ENCODE results near the gene DTYMK. TPM values are rescaled to one million over a fixed set of nuclear protein-coding genes. Genes with fewer than 3 reads are reported as not detected.
"Not testable (repeated sequence)": the region's sequence is repeated elsewhere in the genome, so short reads cannot be mapped to it uniquely, and the experiment has no call there.

Gene DTYMK
- total RNA-seq (2014; rRNA removed; shearing (Covaris generic)) = 55.3 and 60.8 TPM in 2 replicates
- 62.3 and 83.1 TPM in 2 replicates for polyA plus RNA-seq (2015; cell fraction: cytosol; rRNA removed)
- polyA plus RNA-seq (2015; cell fraction: nucleus; rRNA removed) = 46.8 and 62.9 TPM in 2 replicates

- peak; percentile 94 for DNase-seq (ENCODE audit: low read depth, low spot score)
- in situ Hi-C loops (cut with HindIII; ENCODE audit: low pct_unique_long_range_greater_than_20kb, low sequenced_read_pairs) = no loop called here
Measured at GRCh38 chr2:241686650-241687425, at the start of gene DTYMK. TSS of gene DTYMK (minus strand) at chr2:241686815. CDS start at chr2:241686783, 32 bp downstream.

DNA sequence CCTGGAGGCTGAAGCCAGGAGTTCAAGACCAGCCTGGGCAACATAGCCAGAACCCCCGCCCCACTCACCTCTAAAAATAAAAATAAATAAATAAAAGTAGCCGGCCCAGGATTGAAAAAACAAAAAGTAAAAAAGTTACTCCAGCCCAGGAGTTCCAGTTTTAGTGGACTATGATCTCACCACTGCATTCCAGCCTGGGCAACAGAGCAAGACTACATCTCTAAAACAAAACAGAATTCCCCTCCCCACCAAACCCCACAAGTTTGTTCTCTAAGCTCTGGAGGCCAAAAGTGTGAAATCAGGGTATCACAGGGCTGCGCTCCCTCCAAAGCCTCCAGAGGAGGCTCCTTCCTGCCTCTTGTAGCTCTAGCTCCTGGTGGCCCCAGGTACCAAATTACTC is 49.5 kb upstream of the DTYMK start:
- DNase-seq (ENCODE audit: low read depth, low spot score) = no peak
- in situ Hi-C loops (cut with HindIII; ENCODE audit: low pct_unique_long_range_greater_than_20kb, low sequenced_read_pairs) = no loop called here

DNA sequence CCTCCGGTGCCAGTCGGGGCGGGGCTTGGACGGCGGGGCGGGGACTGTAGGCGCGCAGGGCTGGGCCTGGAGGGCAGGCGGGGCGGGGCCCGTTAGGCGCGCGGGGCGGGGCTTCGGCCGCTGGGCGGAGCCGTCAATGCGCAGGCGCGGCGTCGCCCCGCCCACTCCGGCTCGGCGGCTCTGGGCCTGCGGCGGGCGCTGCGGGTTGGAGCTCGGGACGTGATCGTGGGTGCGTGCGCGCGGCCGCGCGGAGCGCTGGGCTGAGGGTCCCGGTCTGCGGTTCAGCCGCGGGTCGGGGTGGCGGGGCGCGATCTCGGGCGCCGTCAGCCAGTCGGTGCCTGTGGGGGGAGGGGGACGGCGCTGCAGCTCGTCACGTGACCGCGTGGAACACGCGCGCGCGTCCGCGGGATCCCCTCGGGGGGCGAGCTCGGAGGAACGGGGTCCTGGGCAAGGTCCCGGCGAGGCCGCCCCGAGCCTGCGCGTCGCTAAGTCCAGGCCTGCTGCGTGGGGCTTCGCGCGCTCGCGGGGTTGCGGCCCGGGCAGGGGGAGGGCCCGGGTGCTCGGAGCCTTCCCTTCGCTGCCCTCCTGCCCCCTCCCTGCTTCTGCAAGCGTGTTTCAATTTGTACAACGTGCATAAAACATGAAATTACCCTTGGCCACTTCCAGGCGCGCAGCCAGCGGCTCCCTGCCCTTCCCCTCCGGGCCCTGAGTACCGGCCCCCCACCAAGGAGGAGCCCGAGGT is 48.0 kb upstream of the DTYMK start, which contains the start of gene D2HGDH:
TSS of gene D2HGDH (plus strand) at position 164 of the 742 bp plus-strand sequence. CDS start 595 bp downstream, outside the sequence.
- DNase-seq (ENCODE audit: low read depth, low spot score) = peak; percentile 79
- in situ Hi-C loops (cut with HindIII; ENCODE audit: low pct_unique_long_range_greater_than_20kb, low sequenced_read_pairs) = no loop called here

DNA sequence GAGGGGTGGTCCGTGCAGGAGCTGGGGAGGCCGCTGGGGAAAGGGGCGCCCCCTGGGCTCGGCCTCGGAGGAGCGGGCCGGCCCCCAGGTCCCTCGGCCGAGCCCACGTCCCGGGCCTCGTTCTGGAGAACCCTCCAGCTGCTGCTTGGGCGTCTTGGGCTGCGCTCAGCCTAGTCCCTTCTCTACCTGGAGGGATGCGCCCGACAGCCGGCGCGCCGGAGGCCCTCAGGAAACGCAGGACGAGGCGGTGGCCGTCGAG is 47.5 kb upstream of the DTYMK start:
- in situ Hi-C loops (cut with HindIII; ENCODE audit: low pct_unique_long_range_greater_than_20kb, low sequenced_read_pairs) = no loop called here
- no peak for DNase-seq (ENCODE audit: low read depth, low spot score)

DNA sequence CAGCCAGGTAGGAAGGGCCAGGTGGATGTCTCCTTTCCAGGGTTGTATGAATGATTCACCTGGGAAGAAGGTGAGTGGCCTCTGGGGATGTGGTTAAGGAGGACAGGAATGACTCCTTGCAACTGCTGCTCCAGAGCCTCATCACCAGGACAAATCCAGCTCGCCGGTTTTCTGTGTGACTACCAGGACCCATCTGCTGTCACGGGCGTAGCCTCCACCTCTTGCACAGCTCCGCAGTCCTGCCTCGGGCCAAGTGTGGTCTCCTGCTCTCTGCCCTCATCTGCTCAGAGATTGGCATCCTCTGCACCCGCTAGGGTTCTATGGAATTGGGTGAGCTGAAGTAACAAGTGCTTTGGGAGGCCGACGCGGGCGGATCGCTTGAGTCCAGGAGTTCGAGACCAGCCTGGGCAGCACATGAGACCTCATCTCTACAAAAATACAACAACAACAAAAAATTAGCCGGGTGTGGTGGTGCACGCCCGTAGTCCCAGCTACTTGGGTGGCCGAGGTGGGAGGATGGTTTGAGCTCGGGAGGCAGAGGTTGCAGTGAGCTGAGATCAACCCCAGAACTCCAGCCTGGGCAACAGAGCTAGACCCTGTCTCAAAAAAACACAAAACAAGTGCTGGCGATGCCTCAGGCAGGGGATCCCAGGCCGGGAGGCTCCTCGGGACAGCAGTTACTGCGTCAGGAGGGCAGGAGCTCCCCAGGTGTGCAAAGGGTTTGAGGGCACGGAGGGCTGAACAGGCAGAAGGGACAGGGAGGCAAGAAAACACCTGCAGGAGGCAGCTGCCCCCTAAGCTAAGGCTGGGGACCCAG is 47.0 kb upstream of the DTYMK start:
- in situ Hi-C loops (cut with HindIII; ENCODE audit: low pct_unique_long_range_greater_than_20kb, low sequenced_read_pairs) = no loop called here
- no peak for DNase-seq (ENCODE audit: low read depth, low spot score)

- in situ Hi-C loops (cut with HindIII; ENCODE audit: low pct_unique_long_range_greater_than_20kb, low sequenced_read_pairs) = not testable (repeated sequence)
- peak; percentile 27 for DNase-seq (ENCODE audit: low read depth, low spot score)
Measured at GRCh38 chr2:241732513-241733186, 46.0 kb upstream of the DTYMK start.

GRCh38 chr2:241730671-241731293 is 44.2 kb upstream of the DTYMK start:
- no peak for DNase-seq (ENCODE audit: low read depth, low spot score)
- in situ Hi-C loops (cut with HindIII; ENCODE audit: low pct_unique_long_range_greater_than_20kb, low sequenced_read_pairs) = no loop called here

- in situ Hi-C loops (cut with HindIII; ENCODE audit: low pct_unique_long_range_greater_than_20kb, low sequenced_read_pairs) = no loop called here
- DNase-seq (ENCODE audit: low read depth, low spot score) = no peak
Measured at GRCh38 chr2:241729868-241730267, 43.3 kb upstream of the DTYMK start.

DNA sequence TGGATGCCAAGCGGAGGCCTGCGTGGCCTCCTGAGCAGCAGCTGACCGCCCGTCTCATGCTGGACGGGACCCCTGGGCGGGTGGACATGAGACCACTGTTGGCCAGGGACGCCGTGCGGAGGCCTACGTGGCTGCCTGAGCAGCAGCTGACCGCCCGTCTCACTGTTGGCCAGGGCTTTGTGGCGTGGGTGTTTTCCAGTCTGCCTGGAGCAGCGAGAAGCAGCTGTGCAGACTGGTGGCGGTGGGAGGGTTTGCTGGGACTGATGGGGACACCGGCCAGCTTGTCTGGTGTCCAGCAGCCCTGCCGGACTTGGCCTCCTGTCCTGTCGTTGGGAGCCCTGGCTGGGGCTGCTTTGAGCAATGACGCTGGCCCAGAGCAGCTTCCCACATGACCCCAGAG is 42.0 kb upstream of the DTYMK start:
- DNase-seq (ENCODE audit: low read depth, low spot score) = no peak
- in situ Hi-C loops (cut with HindIII; ENCODE audit: low pct_unique_long_range_greater_than_20kb, low sequenced_read_pairs) = no loop called here

DNA sequence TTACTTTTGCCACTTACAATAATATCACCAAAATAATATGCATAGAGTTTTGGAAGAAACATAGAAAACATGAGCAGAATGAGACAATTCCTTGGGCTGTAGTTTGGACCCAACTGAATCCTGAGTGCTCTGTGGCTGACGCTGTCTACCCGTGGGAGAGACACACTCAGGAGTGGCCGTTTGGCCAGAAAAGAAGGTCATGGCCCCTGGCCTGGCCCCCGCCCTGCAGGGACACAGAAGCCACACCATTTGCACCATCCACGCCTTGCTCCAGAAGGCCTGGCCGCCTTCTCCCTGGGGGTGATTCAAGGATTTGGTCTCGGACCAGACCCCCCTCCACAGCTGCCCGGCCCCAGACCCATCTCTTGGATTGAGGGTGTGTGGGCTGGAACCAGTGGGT is 41.4 kb upstream of the DTYMK start:
- in situ Hi-C loops (cut with HindIII; ENCODE audit: low pct_unique_long_range_greater_than_20kb, low sequenced_read_pairs) = no loop called here
- DNase-seq (ENCODE audit: low read depth, low spot score) = no peak

- DNase-seq (ENCODE audit: low read depth, low spot score) = no peak
- in situ Hi-C loops (cut with HindIII; ENCODE audit: low pct_unique_long_range_greater_than_20kb, low sequenced_read_pairs) = no loop called here
Measured at GRCh38 chr2:241726459-241726858, 39.8 kb upstream of the DTYMK start.

- no peak for DNase-seq (ENCODE audit: low read depth, low spot score)
- in situ Hi-C loops (cut with HindIII; ENCODE audit: low pct_unique_long_range_greater_than_20kb, low sequenced_read_pairs) = no loop called here
Measured at GRCh38 chr2:241724975-241725870, 38.6 kb upstream of the DTYMK start.

DNA sequence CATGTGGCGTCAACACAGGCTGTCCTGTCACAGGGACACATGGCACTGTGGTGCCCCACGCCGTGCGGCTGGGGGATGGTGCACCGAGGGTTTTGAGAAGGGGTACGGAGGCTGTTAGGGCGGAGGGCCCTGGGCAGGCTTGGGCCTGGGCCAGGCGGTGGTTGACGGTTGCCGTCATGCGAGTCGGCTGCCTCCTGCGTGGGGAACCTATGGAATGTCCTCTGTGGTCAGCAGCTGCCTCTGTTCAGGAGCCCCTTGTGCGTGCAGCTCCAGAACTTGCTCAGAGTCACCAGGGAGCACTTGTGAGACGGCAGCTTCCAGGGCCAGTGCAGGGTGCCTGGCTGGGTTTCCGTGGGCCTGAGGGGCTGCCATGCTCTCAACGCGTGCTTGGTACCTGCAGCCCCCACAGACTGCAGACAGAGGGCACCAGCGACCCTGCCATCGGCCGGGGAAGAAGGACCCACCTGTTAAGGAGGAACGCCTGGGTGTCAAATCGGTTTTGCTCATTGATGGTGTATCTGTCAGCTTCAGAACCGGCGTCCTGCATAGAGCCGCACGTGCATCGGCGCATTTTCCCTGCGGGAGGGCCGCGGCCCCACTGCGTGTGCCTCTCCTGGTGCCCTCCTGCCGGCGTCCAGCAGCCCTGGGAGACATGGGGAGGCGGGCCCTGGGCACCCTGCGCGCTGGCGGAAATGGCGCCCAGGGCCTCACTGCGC is 37.8 kb upstream of the DTYMK start:
- DNase-seq (ENCODE audit: low read depth, low spot score) = no peak
- in situ Hi-C loops (cut with HindIII; ENCODE audit: low pct_unique_long_range_greater_than_20kb, low sequenced_read_pairs) = no loop called here

GRCh38 chr2:241722896-241723454 is 36.4 kb upstream of the DTYMK start:
- no peak for DNase-seq (ENCODE audit: low read depth, low spot score)
- in situ Hi-C loops (cut with HindIII; ENCODE audit: low pct_unique_long_range_greater_than_20kb, low sequenced_read_pairs) = no loop called here

- no peak for DNase-seq (ENCODE audit: low read depth, low spot score)
- in situ Hi-C loops (cut with HindIII; ENCODE audit: low pct_unique_long_range_greater_than_20kb, low sequenced_read_pairs) = no loop called here
Measured at GRCh38 chr2:241721852-241722251, 35.2 kb upstream of the DTYMK start.
